GM23248 (cell line): ENCODE measurements around the gene MEF2A. TPM values are rescaled to one million over a fixed set of nuclear protein-coding genes. Genes with fewer than 3 reads are reported as not detected.

ENCODE experiments used
- DNase-seq: peaks from one replicate; pipeline ENCODE4 v3.0.0-alpha.2; 2015
- H2AFZ ChIP-seq: fragments of 200-600 bp; sonication (generic); 2 replicates; pipeline ENCODE4 v1.6.1; 2016; ENCODE audit warnings: antibody characterized with exemption
- H3F3A ChIP-seq: fragments of 200-600 bp; sonication (generic); 2 replicates; pipeline ENCODE4 v1.6.1; 2016; ENCODE audit warnings: mild to moderate bottlenecking, antibody characterized with exemption, mixed run types; ENCODE audit not compliant: insufficient read depth
- H3K27ac ChIP-seq: fragments of 200-600 bp; sonication (generic); 2 replicates; pipeline ENCODE4 v1.5.1; 2016; ENCODE audit warnings: mild to moderate bottlenecking
- H3K27me3 ChIP-seq: fragments of 200-600 bp; sonication (generic); replicated peaks from 2 replicates; pipeline ENCODE4 v1.6.1; 2016; ENCODE audit warnings: mild to moderate bottlenecking; ENCODE audit not compliant: insufficient read depth
- H3K36me3 ChIP-seq: fragments of 200-600 bp; sonication (generic); 2 replicates; pipeline ENCODE4 v1.6.1; 2016; ENCODE audit warnings: low read depth, mild to moderate bottlenecking
- H3K4me1 ChIP-seq: fragments of 200-600 bp; sonication (generic); 2 replicates; pipeline ENCODE4 v1.6.1; 2016; ENCODE audit warnings: mild to moderate bottlenecking; ENCODE audit not compliant: insufficient read depth
- H3K4me2 ChIP-seq: fragments of 200-600 bp; sonication (generic); one replicate; pipeline ENCODE4 v1.6.1; 2016; ENCODE audit warnings: mild to moderate bottlenecking; ENCODE audit not compliant: unreplicated experiment
- H3K4me3 ChIP-seq: fragments of 200-600 bp; sonication (generic); 2 replicates; pipeline ENCODE4 v1.5.1; 2016; ENCODE audit warnings: mild to moderate bottlenecking
- H3K79me2 ChIP-seq: fragments of 200-600 bp; sonication (generic); 2 replicates; pipeline ENCODE4 v1.6.1; 2016; ENCODE audit warnings: mild to moderate bottlenecking; ENCODE audit not compliant: insufficient read depth
- H3K9ac ChIP-seq: fragments of 200-600 bp; sonication (generic); 2 replicates; pipeline ENCODE4 v1.6.1; 2016; ENCODE audit warnings: mild to moderate bottlenecking
- H3K9me2 ChIP-seq: fragments of 200-600 bp; sonication (generic); 2 replicates; pipeline ENCODE4 v1.6.1; 2016; ENCODE audit warnings: mixed run types, mild to moderate bottlenecking, moderate library complexity; ENCODE audit not compliant: insufficient read depth
- H3K9me3 ChIP-seq: fragments of 200-600 bp; sonication (generic); one replicate; pipeline ENCODE4 v1.6.1; 2017; ENCODE audit warnings: low read depth
- H4K20me1 ChIP-seq: fragments of 200-600 bp; sonication (generic); 2 replicates; pipeline ENCODE4 v1.6.0; 2016; ENCODE audit not compliant: insufficient read depth
- EZH2 ChIP-seq: fragments of 200-600 bp; sonication (generic); IDR thresholded peaks from 2 replicates; pipeline ENCODE4 v1.6.1; 2018; ENCODE audit warnings: antibody characterized with exemption, mild to moderate bottlenecking; ENCODE audit not compliant: insufficient read depth, poor library complexity, severe bottlenecking
- EZH2phosphoT487 ChIP-seq: fragments of 200-600 bp; sonication (generic); IDR thresholded peaks from 2 replicates; pipeline ENCODE4 v1.6.1; 2018; ENCODE audit warnings: antibody characterized with exemption, moderate library complexity, mild to moderate bottlenecking, low read depth; ENCODE audit not compliant: insufficient read depth
- WGBS, 2 experiments: methylation state at CpG; one replicate each; pipeline ENCODE4 v1.1.6; 2015 to 2017; ENCODE audit warnings: low lambda C conversion rate in 2 of 2, low coverage in 1 of 2; ENCODE audit errors: missing lambda C conversion rate in 2 of 2; 5-methylcytosine and 5-hydroxymethylcytosine counted together
- in situ Hi-C: fragments of 300-500 bp; cut with MboI; formaldehyde crosslinking; loops from 2 replicates; pipeline ENCODE4 v1.15.0; 2020
- polyA plus RNA-seq: library from polyadenylated mRNA; unstranded; fragments of >200 nt; fragmentation: Nextera tagmentation; extraction: Ambion mirVana; gene quantifications from 2 replicates; pipeline ENCODE4 v1.2.1, GENCODE V29; 2016
- total RNA-seq: library from RNA; depleted of rRNA; stranded (reverse); fragments of >200 nt; shearing (Covaris generic); gene quantifications from 2 replicates; pipeline ENCODE4 v1.2.3, GENCODE V29; 2014

The MEF2A gene
- total and polyA plus RNA-seq, 2 experiments from 2014 or later: 24.3 to 37.8 TPM

DNA sequence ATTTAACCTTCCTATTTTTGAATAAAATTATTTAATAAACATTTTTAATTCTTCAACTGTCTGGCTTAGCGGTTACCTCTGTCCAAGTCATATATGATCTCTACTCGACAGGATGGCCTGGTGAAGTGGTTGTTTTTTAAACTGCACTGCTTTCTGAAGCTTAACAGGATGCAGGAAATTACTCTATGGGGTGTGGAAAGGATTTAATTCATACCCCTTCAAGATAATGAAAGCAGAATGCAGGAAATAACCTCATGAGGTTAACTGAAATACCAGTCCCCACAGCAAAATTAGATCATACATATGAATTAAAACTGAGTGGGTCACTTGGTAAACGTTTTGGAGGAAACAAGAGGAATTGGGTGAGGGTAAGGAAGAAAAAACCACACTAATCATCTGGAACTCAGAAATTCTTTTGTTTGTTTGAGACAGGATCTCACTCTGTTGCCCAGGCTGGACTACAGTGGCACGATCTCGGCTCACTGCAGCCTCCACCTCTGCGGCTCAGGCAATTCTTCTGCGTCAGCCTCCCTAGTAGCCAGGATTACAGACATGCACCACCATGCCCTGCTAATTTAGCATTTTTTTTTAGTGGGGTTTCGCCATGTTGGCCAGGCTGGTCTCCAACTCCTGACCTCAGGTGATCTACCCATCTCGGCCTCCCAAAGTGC is 117.4 kb downstream of the MEF2A start:
- peaks cover 29% of the 10 kb centered on the region for H3K36me3 ChIP-seq

DNA sequence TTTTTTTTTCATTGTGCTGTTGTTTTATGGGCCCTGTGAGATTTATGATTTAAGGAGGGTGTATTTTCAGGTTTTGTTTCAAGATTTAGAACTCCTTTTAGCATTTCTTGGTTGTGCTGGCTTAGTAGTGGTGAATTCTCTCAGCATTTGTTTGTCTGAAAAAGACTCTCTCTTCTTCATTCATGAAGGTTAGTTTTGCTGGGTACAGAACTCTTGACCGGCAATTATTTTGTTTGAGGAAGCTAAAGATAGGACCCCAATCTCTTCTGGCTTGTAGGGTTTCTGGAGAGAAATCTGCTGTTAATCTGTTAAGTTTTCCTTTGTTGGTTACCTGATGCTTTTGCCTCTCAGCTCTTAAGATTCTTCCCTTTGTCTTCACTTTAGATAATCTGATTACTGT is 120.5 kb downstream of the MEF2A start:
- Histone ChIP-seq H3K36me3 (peaks cover 25% of the 10 kb centered on the region), H3K27ac (no peak overlapping the region), H3K9ac (no peak overlapping the region), H3K9me2 (no peaks in the 10 kb centered on the region), H3K4me3 (no peak overlapping the region), H2AFZ (no peak overlapping the region), H3K4me2 (no peak overlapping the region), H3K27me3 (no peaks in the 10 kb centered on the region), H4K20me1 (no peaks in the 10 kb centered on the region), H3K4me1 (peaks cover 22% of the 10 kb centered on the region), H3K79me2 (peaks cover 47% of the 10 kb centered on the region), H3F3A (peaks cover 8% of the 10 kb centered on the region), H3K9me3 (no peaks in the 10 kb centered on the region)
- 95 to 97% methylated on average over 1 of the region's 1 CpG for WGBS, 2 experiments
- no peak for DNase-seq
- no peak for TF ChIP-seq EZH2
- no peak for TF ChIP-seq EZH2phosphoT487
- in situ Hi-C loops: no loop called here

More for the DNA sequence above, 117.4 kb downstream of the MEF2A start:
- Histone ChIP-seq H4K20me1 (no peaks in the 10 kb centered on the region), H3K4me1 (peaks cover 25% of the 10 kb centered on the region), H3K27me3 (no peaks in the 10 kb centered on the region), H3K79me2 (peaks cover 39% of the 10 kb centered on the region), H3K9ac (peak overlapping the region; percentile 27), H3K27ac (peak overlapping the region; percentile 59), H3K9me3 (no peaks in the 10 kb centered on the region), H3K9me2 (no peaks in the 10 kb centered on the region), H3K4me2 (peak overlapping the region; percentile 64), H2AFZ (no peak overlapping the region), H3F3A (peaks cover 17% of the 10 kb centered on the region), H3K4me3 (no peak overlapping the region)
- 67 to 70% methylated on average over 9 of the region's 9 CpGs for WGBS, 2 experiments
- TF ChIP-seq EZH2: no peak
- no peak for TF ChIP-seq EZH2phosphoT487
- in situ Hi-C loops: no loop called here
- DNase-seq: peak; percentile 41

DNA sequence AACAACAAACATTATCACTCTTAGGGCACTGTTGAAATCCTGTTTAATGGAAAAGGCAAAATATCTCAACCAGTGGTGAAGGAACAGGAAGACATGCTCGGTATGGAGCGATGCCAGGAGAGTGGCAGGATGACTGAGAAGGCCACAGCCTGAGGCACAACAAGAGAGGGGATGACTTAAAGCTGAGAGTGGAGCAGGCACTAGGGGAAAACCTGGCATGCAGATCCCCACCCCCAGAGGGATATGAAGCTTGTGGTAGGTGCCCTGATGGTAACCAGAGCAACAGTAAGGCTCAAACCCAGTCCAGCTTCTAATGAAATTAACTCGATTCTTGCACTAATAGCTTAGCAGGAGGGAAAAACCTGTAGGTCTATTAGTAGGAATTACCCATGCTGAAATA is 127.0 kb downstream of the MEF2A start:
- in situ Hi-C loops: no loop called here
- Histone ChIP-seq H3K4me2 (no peak overlapping the region), H3K79me2 (peaks cover 12% of the 10 kb centered on the region; the same call in 1 of the 2 replicates), H3K9ac (no peak overlapping the region), H3F3A (0 out of 2 replicates have a peak, but pooled peaks cover 5% of the 10 kb centered on the region), H3K9me3 (no peaks in the 10 kb centered on the region), H3K4me3 (no peak overlapping the region), H3K36me3 (peaks cover 51% of the 10 kb centered on the region), H3K27me3 (no peaks in the 10 kb centered on the region), H4K20me1 (no peaks in the 10 kb centered on the region), H3K4me1 (no peaks in the 10 kb centered on the region), H3K27ac (no peak overlapping the region), H3K9me2 (no peaks in the 10 kb centered on the region), H2AFZ (no peak overlapping the region)
- no peak for DNase-seq
- 98 to 99% methylated on average over 3 of the region's 3 CpGs for WGBS, 2 experiments
- TF ChIP-seq EZH2phosphoT487 (no peak), EZH2 (no peak)

DNA sequence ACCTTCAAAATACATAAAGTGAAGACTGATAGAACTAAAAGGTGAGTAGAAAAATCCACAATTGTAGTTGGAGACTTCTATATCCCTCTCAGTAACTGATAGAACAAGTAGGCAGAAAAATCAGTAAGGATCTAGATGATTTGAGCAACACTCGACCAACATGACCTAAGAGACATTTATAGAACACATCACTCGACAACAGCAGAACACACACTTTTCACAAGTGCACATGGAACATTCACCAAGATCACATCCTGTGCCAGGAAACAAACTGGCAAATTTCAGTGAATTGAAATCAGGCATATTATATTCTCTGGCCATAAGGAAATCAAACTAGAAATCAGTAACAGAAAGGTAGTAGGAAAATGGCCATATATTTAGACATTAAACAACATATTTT is 130.3 kb downstream of the MEF2A start:
- Histone ChIP-seq H3K4me3 (no peak overlapping the region), H2AFZ (no peak overlapping the region), H3K4me2 (no peak overlapping the region), H4K20me1 (no peaks in the 10 kb centered on the region), H3K79me2 (no peaks in the 10 kb centered on the region), H3K9me3 (no peaks in the 10 kb centered on the region), H3K36me3 (peaks cover 38% of the 10 kb centered on the region), H3K27ac (no peak overlapping the region), H3K9me2 (no peaks in the 10 kb centered on the region), H3K27me3 (no peaks in the 10 kb centered on the region), H3K4me1 (no peaks in the 10 kb centered on the region), H3F3A (peaks cover 9% of the 10 kb centered on the region; the same call in 1 of the 2 replicates), H3K9ac (no peak overlapping the region)
- WGBS, 2 experiments: 74 to 76% methylated on average over 2 of the region's 2 CpGs
- no peak for DNase-seq
- no peak for TF ChIP-seq EZH2
- TF ChIP-seq EZH2phosphoT487: no peak
- in situ Hi-C loops: no loop called here
